Measurements from ENCODE around the gene PITRM1.

The PITRM1 gene

GRCh38 chr10:3169271-3169670 is 3.3 kb downstream of the PITRM1 start:
- DNase-seq (ENCODE audit: extremely low read depth in 1 of 2, low read depth in 1 of 2) = no peak

GRCh38 chr10:3167611-3168330 is 4.8 kb downstream of the PITRM1 start:
- DNase-seq (ENCODE audit: extremely low read depth in 1 of 2, low read depth in 1 of 2) = no peak

- no peak for DNase-seq (ENCODE audit: extremely low read depth in 1 of 2, low read depth in 1 of 2)
These were observed 5.9 kb downstream of the PITRM1 start for GRCh38 chr10:3166496-3167290.

- DNase-seq (ENCODE audit: extremely low read depth in 1 of 2, low read depth in 1 of 2) = no peak
These were observed 7.4 kb downstream of the PITRM1 start for GRCh38 chr10:3165196-3165595.

- DNase-seq (ENCODE audit: extremely low read depth in 1 of 2, low read depth in 1 of 2) = no peak
These were observed 8.7 kb downstream of the PITRM1 start for GRCh38 chr10:3163879-3164278.

GRCh38 chr10:3162533-3162932 is 10.0 kb downstream of the PITRM1 start:
- no peak for DNase-seq (ENCODE audit: extremely low read depth in 1 of 2, low read depth in 1 of 2)

GRCh38 chr10:3159152-3159551 is 13.4 kb downstream of the PITRM1 start:
- DNase-seq (ENCODE audit: extremely low read depth in 1 of 2, low read depth in 1 of 2) = no peak

- no peak for DNase-seq (ENCODE audit: extremely low read depth in 1 of 2, low read depth in 1 of 2)
These were observed 17.9 kb downstream of the PITRM1 start for GRCh38 chr10:3154666-3155065.

GRCh38 chr10:3152566-3152935 is 20.0 kb downstream of the PITRM1 start:
- no peak for DNase-seq (ENCODE audit: extremely low read depth in 1 of 2, low read depth in 1 of 2)

GRCh38 chr10:3151889-3152565 is 20.6 kb downstream of the PITRM1 start:
- DNase-seq (ENCODE audit: extremely low read depth in 1 of 2, low read depth in 1 of 2) = no peak

GRCh38 chr10:3150961-3151360 is 21.6 kb downstream of the PITRM1 start:
- DNase-seq (ENCODE audit: extremely low read depth in 1 of 2, low read depth in 1 of 2) = no peak

GRCh38 chr10:3150366-3150765 is 22.2 kb downstream of the PITRM1 start:
- no peak for DNase-seq (ENCODE audit: extremely low read depth in 1 of 2, low read depth in 1 of 2)

GRCh38 chr10:3149918-3150317 is 22.7 kb downstream of the PITRM1 start:
- DNase-seq (ENCODE audit: extremely low read depth in 1 of 2, low read depth in 1 of 2) = no peak

GRCh38 chr10:3148994-3149393 is 23.6 kb downstream of the PITRM1 start:
- DNase-seq (ENCODE audit: extremely low read depth in 1 of 2, low read depth in 1 of 2) = no peak

- no peak for DNase-seq (ENCODE audit: extremely low read depth in 1 of 2, low read depth in 1 of 2)
These were observed 24.5 kb downstream of the PITRM1 start for GRCh38 chr10:3148041-3148440.

GRCh38 chr10:3147117-3147820 is 25.3 kb downstream of the PITRM1 start:
- no peak for DNase-seq (ENCODE audit: extremely low read depth in 1 of 2, low read depth in 1 of 2)

GRCh38 chr10:3146289-3146688 is 26.3 kb downstream of the PITRM1 start:
- no peak for DNase-seq (ENCODE audit: extremely low read depth in 1 of 2, low read depth in 1 of 2)

- no peak for DNase-seq (ENCODE audit: extremely low read depth in 1 of 2, low read depth in 1 of 2)
These were observed 27.2 kb downstream of the PITRM1 start for GRCh38 chr10:3145366-3145765.

- no peak for DNase-seq (ENCODE audit: extremely low read depth in 1 of 2, low read depth in 1 of 2)
These were observed 28.7 kb downstream of the PITRM1 start for GRCh38 chr10:3143791-3144434.

- no peak for DNase-seq (ENCODE audit: extremely low read depth in 1 of 2, low read depth in 1 of 2)
These were observed 29.2 kb downstream of the PITRM1 start for GRCh38 chr10:3143366-3143765.
